Cardiac muscle cell (in vitro differentiated cells and primary cell): ENCODE results near the gene B3GNT4. TPM values are rescaled to one million over a fixed set of nuclear protein-coding genes. Genes with fewer than 3 reads are reported as not detected.

Experiments
- DNase-seq, 2 donors: peaks; one replicate each; pipeline versions ENCODE4 v3.0.0 to v3.0.0-alpha.2; 2010 to 2017; ENCODE audit warnings: low read depth in 1 of 2, low spot score in 1 of 2
- H3K27ac ChIP-seq: fragments of 200-600 bp; sonication (generic); 2 replicates; pipeline ENCODE4 v1.5.1; 2016
- H3K27me3 ChIP-seq: fragments of 200-600 bp; sonication (generic); 2 replicates; pipeline ENCODE4 v1.6.0; 2016; ENCODE audit warnings: control low read depth
- H3K36me3 ChIP-seq: fragments of 200-600 bp; sonication (generic); 2 replicates; pipeline ENCODE4 v1.5.1; 2016; ENCODE audit warnings: control low read depth
- H3K4me1 ChIP-seq: fragments of 200-600 bp; sonication (generic); 2 replicates; pipeline ENCODE4 v1.8.1; 2017; ENCODE audit warnings: low read depth, mild to moderate bottlenecking, mixed run types
- H3K4me3 ChIP-seq: fragments of 200-600 bp; sonication (generic); 2 replicates; pipeline ENCODE4 v1.5.1; 2016; ENCODE audit warnings: mild to moderate bottlenecking
- H3K9me3 ChIP-seq: fragments of 200-600 bp; sonication (generic); 2 replicates; pipeline ENCODE4 v1.5.1; 2017; ENCODE audit warnings: low read depth, mild to moderate bottlenecking, control low read depth
- CTCF ChIP-seq: IDR thresholded peaks from 2 replicates; pipeline ENCODE4 v1.5.1; 2012; ENCODE audit warnings: low read depth, mild to moderate bottlenecking, low read length
- polyA plus RNA-seq: library from polyadenylated mRNA; unstranded; fragments of >200 nt; fragmentation: Nextera tagmentation; extraction: Ambion mirVana; gene quantifications from 2 replicates; pipeline ENCODE4 v1.2.1, GENCODE V29; 2016
- total RNA-seq: library from RNA; depleted of rRNA; stranded (reverse); fragments of >200 nt; gene quantifications from 2 replicates; pipeline ENCODE4 v1.2.3, GENCODE V29; 2016

Gene B3GNT4
- total and polyA plus RNA-seq, 2 experiments from 2014 or later: 0.12 to 2.2 TPM

GRCh38 chr12:122204167-122205052 lies 901 bp downstream of the B3GNT4 start:
- Histone ChIP-seq H3K27me3 (peaks cover 42% of the 10 kb centered on the region), H3K4me3 (peak overlapping the region; percentile 35), H3K27ac (no peak overlapping the region), H3K9me3 (no peaks in the 10 kb centered on the region), H3K4me1 (no peaks in the 10 kb centered on the region), H3K36me3 (peaks cover 9% of the 10 kb centered on the region)
- peak in 1 of 2 donors; percentile 32 for DNase-seq
- no peak for TF ChIP-seq CTCF

GRCh38 chr12:122205053-122205925 lies 1.8 kb downstream of the B3GNT4 start:
- no peak for DNase-seq
- Histone ChIP-seq H3K27me3 (peaks cover 42% of the 10 kb centered on the region), H3K4me3 (no peak overlapping the region)

GRCh38 chr12:122206111-122206881 lies 2.8 kb downstream of the B3GNT4 start:
- Histone ChIP-seq H3K36me3 (peaks cover 21% of the 10 kb centered on the region), H3K27ac (no peak overlapping the region), H3K4me3 (no peak overlapping the region), H3K4me1 (no peaks in the 10 kb centered on the region), H3K9me3 (no peaks in the 10 kb centered on the region), H3K27me3 (peaks cover 41% of the 10 kb centered on the region)
- no peak for TF ChIP-seq CTCF
- DNase-seq: no peak

More at GRCh38 chr12:122205053-122205925, 1.8 kb downstream of the B3GNT4 start:
- no peaks in the 10 kb centered on the region for H3K4me1 ChIP-seq
- no peak overlapping the region for H3K27ac ChIP-seq
- no peak for TF ChIP-seq CTCF
- peaks cover 15% of the 10 kb centered on the region for H3K36me3 ChIP-seq
- H3K9me3 ChIP-seq: no peaks in the 10 kb centered on the region

GRCh38 chr12:122206976-122207375 lies 3.5 kb downstream of the B3GNT4 start:
- H3K4me1 ChIP-seq: no peaks in the 10 kb centered on the region
- no peak for DNase-seq
- TF ChIP-seq CTCF: no peak
- peaks cover 36% of the 10 kb centered on the region for H3K27me3 ChIP-seq
- no peak overlapping the region for H3K4me3 ChIP-seq
- peaks cover 26% of the 10 kb centered on the region for H3K36me3 ChIP-seq
- no peak overlapping the region for H3K27ac ChIP-seq
- H3K9me3 ChIP-seq: no peaks in the 10 kb centered on the region

GRCh38 chr12:122207391-122207790 lies 3.9 kb downstream of the B3GNT4 start:
- no peak for TF ChIP-seq CTCF
- Histone ChIP-seq H3K9me3 (no peaks in the 10 kb centered on the region), H3K36me3 (peaks cover 31% of the 10 kb centered on the region), H3K4me1 (no peaks in the 10 kb centered on the region), H3K27me3 (peaks cover 33% of the 10 kb centered on the region), H3K27ac (no peak overlapping the region), H3K4me3 (no peak overlapping the region)
- DNase-seq: no peak
